Fibroblast of peridontal ligament (primary cell): ENCODE results near the gene ZNF785.
"Not testable (repeated sequence)": the region's sequence is repeated elsewhere in the genome, so short reads cannot be mapped to it uniquely, and the experiment has no call there.

Experiments
- DNase-seq: peaks from one replicate; pipeline ENCODE4 v3.0.0-alpha.2; 2010; ENCODE audit errors: extremely low read depth

ZNF785 gene

GRCh38 chr16:30585400-30586191 is at the start of gene ZNF785:
ZNF785 (minus strand) TSS chr16:30585697; CDS start chr16:30585611, 86 bp downstream.
- DNase-seq: peak; percentile 99

DNA sequence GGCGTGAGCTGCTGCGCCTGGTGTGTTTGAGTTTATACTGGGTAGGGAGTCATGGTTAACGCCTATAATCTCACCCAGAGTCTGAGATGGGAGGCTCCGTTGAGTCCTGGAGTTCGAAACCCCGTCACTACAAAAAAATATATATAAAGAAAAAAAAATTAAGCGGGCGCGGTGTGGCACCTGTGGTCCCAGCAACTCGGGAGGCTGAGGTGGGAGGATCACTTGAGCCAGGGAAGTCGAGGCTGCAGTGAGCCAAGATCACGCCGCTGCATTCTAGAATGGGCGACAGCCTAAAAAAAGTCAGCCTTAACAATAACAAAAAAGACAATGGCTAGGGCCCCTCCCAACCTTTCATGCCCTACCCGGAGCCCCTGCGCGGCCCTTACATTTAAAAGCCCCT is 48.0 kb upstream of the ZNF785 start:
- no peak for DNase-seq

GRCh38 chr16:30632454-30632853 is 47.0 kb upstream of the ZNF785 start:
- DNase-seq: not testable (repeated sequence)

GRCh38 chr16:30628628-30629540 is 43.4 kb upstream of the ZNF785 start:
- peak; percentile 81 for DNase-seq

GRCh38 chr16:30626236-30626635 is 40.7 kb upstream of the ZNF785 start:
- DNase-seq: no peak

- no peak for DNase-seq
Measured at GRCh38 chr16:30623536-30624283, 38.2 kb upstream of the ZNF785 start.

DNA sequence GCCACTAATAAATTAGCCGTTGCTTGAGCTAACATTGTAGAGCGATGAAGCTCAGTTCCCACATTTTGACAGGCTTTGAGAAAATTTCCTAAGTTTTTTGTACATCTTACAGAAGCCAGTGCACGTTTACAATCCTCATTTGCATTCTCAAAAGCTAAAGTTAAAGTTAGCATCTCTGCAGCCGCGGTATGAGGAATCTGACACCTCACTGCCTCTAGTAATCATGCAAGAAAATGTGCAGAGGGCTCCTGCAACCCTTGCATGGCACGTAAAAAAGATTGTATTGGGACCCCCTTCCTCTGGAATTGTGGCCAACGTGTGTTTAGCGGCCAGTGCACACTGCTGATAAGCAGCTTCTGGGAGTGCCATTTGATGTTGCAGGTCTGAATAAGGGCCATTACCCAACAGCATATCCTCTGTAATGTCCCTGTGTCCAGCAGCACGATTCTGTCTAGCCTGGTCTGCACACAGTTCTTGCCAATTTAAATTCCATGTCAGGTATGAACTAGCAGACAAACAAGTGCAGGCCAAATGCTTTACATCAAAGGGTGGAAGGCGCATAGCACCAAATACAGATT is 37.0 kb upstream of the ZNF785 start:
- no peak for DNase-seq

- peak; percentile 94 for DNase-seq
Measured at GRCh38 chr16:30621765-30622164, 36.3 kb upstream of the ZNF785 start.

- no peak for DNase-seq
Measured at GRCh38 chr16:30620169-30620568, 34.7 kb upstream of the ZNF785 start.

GRCh38 chr16:30619638-30620037 is 34.1 kb upstream of the ZNF785 start:
- no peak for DNase-seq

GRCh38 chr16:30619202-30619601 is 33.7 kb upstream of the ZNF785 start:
- no peak for DNase-seq

- no peak for DNase-seq
Measured at GRCh38 chr16:30615358-30616091, 30.0 kb upstream of the ZNF785 start.

DNA sequence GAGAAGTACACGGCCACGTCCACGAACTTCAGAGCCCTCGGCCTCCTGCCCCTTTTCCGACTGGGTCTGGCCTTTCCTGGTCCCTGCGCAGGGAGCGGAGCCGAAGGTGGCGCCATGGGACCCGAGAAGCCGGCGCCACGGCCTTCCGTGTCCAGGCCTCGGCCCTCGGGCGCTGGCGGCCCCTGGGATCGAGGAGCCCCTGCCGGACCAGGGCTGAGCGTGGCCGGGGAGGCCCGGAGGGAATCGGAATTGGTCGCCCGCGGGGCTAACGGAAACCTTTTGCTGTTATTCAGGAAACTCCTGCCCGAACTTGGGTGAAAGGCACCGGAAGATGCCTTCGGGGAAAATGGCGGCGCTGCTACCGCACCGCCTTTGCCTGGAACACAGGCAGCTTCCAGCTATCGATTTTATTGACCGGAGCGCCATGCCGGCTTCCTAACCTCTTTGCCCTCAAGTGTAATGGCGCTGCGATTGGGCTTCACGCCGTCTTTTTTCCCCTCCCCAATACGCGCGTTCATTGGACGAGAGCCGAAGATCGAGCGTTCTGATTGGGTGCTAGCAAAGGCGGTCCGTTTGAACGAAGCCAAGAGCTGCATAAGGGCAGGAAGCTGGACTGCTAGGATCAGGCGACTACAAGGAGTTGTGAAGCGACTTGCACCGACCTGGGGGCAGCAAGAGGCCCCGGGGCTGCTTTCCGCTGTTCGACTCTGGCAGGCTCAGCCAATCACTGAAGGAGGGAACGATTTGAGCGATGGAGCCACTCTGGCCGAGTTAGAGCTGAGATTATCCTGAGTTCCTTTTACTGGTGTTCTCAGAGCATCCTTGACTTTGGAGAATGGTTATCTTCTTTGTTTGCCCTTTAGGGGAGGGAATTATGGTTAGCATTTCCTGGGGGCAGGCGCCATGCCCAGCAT is 24.7 kb upstream of the ZNF785 start, which contains the start of gene ZNF689:
Gene ZNF689 (minus strand): TSS at position 464 of the 914 bp plus-strand sequence. CDS start 348 bp downstream, at position 116.
- peak; percentile 98 for DNase-seq

DNA sequence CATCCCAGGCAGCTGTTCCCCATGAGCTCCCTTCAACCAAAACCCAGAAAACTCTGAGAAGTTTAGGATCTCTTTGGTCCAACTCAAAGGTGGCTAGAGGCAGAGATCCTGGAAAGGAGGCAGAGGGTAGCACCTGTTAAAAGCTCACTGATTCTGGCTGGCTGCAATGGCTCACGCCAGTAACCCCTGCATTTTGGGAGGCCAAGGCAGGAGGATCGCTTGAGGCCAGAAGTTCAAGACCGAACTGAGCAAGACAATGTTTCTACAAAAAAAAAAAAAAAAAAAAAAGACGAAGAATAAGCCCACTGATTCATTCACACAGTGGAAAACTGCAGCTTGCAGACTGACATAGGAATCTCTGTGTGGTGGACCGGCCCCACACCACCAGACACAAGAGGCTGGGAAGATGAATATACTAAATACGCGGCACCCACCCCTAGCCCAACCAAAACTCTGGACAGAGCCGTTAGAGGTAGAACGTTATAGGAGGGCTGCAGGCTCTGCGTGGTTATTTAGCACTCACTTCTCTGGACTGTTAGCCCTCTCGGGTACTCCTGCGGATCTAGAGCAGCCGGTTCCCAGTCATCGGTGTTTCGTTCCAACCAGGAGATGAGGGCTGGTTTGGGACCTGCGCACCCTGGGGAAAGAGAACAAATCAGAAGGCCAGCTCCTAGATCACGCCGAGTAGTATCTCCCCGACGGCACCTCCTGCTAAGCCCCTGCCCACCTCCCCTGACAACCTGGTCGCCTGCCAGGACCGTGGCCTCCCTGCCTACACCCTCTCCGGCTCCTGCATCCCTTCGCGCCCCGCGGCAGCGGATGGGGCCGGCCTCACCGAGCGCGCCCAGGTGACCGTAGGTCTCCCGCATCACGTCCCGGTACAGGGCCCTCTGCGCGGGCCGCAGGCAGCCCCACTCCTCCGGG is 23.8 kb upstream of the ZNF785 start:
- peak; percentile 35 for DNase-seq

DNA sequence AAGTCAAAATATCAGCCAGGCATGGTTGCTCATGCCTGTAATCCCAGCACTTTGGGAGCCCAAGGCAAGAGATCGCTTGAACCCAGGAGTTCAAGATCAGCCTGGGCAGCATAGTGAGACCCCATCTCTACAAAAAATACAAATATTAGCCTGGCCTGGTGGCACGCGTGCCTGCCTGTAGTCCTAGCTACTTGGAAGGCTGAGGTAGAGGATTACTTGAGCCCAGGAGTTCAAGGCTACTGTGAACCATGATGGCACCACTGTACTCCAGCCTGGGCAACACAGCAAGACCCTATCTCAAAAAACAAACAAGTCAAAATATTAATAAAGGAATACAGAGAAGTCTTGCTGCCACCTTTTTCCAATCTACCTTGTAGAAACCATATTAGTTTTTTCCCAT is 20.5 kb upstream of the ZNF785 start:
- no peak for DNase-seq

DNA sequence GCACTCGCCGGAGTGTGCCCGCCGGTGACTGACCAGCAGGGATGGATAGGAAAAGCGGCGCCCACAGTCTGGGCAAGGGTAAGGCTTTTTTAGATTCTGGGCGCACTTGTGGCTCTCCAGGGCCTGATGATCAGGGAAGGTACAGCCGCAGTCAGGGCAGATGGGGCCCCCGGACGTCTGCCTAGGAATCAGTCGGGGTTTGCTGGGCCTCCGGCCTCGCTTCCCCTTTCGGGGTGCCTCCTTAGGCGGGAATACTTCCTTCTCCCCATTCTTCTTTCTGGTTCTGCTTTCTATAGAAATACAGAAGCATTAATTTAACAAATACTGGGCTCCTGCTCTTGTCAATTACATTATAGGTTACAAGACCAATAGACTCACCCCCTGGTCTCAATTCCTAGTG is 19.7 kb upstream of the ZNF785 start:
- no peak for DNase-seq

DNA sequence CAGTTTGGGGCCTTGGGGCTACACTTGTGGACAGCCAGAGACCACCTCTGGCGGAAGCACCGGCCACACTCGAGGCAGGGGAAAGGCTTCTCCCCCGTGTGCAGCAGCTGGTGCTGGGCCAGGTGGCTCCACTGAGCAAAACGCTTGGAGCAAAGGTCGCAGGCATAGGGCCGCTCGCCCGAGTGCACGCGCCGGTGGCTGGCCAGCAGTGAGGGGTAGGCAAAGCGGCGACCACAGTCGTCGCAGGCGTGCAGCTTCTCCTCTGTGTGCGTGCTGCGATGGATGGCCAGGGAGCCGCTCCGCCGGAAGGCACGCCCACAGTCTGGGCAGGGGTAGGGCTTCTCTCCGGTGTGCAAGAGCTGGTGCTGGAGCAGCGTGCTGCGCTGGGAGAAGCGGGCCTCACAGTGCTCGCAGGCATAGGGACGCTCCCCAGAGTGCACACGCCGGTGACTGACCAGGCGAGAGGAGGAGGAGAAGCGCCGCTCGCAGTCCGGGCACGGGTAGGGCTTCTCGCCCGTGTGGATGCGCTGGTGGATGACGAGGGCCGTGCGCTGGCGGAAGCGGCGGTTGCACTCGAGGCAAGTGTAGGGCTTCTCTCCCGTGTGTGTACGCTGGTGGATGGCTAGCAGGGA is 18.9 kb upstream of the ZNF785 start:
- no peak for DNase-seq

GRCh38 chr16:30603945-30604315 is 18.4 kb upstream of the ZNF785 start:
- no peak for DNase-seq
